ENCODE measurements around the gene CLDN25. TPM values are rescaled to one million over a fixed set of nuclear protein-coding genes. Genes with fewer than 3 reads are reported as not detected.

CLDN25 gene
- total and polyA plus RNA-seq, 2 of the 13 experiments (the other 11 are each of a cell fraction or from before 2014, with no cell fraction given) = not detected

- H3K27ac ChIP-seq (ENCODE audit: extremely low read length, insufficient read depth, low read length) = no peak overlapping the region
- BruUV-seq (replicated peaks) = no TSS peak
- POLR2A ChIA-PET = no interaction called here
- FAIRE-seq (no peak), DNase-seq (ENCODE audit: low spot score) (no peak), ATAC-seq (no peak)
- H3K4me2 ChIP-seq (ENCODE audit: low read depth, low read length) = no peak overlapping the region
- H3K4me1 ChIP-seq (ENCODE audit: insufficient read depth, low read length) = no peaks in the 10 kb centered on the region
- H3K9ac ChIP-seq (ENCODE audit: insufficient read depth, low read depth, low read length) = no peak overlapping the region
- H3K79me2 ChIP-seq (ENCODE audit: insufficient read depth, low read length) = no peaks in the 10 kb centered on the region
- H3K4me3 ChIP-seq (replicated peaks in 1 of 3; ENCODE audit: insufficient read depth in 1 of 3, low read depth in 2 of 3, low read length in 3 of 3) = no peak overlapping the region
- H3K36me3 ChIP-seq (replicated peaks in 1 of 2; ENCODE audit: control insufficient read depth in 1 of 2, insufficient read depth in 2 of 2, low read length in 2 of 2) = peaks cover 5 to 51% of the 10 kb centered on the region in 2 experiments
- CTCF ChIA-PET (ENCODE audit: low intra/inter-chr PET ratio, low total read pairs) = no interaction called here
- in situ Hi-C loops (cut with HindIII; ENCODE audit: extremely low pct_ligation_motif_present, low pct_unique_long_range_greater_than_20kb) (no loop called here), intact Hi-C loops (cut with micrococcal nuclease; ENCODE audit: unreplicated experiment) (no loop called here)
- no peaks in the 10 kb centered on the region for H3K9me3 ChIP-seq (ENCODE audit: low read length)
- 95% methylated on average over 2 of the region's 2 CpGs for WGBS (ENCODE audit: low lambda C conversion rate)
- no peaks in the 10 kb centered on the region for H3K27me3 ChIP-seq (ENCODE audit: control insufficient read depth in 1 of 2, insufficient read depth in 2 of 2, low read length in 2 of 2)
- H2AFZ ChIP-seq (ENCODE audit: low read length) = no peak overlapping the region
- no peaks in the 10 kb centered on the region for H4K20me1 ChIP-seq (ENCODE audit: insufficient read depth, low read length)
- TF ChIP-seq ZNF496 (CRISPR knock-in tag; IDR thresholded peaks at IDR 0.05; ENCODE audit: insufficient replicate concordance) (no peak), TOPORS (CRISPR knock-in tag; IDR thresholded peaks at IDR 0.05) (no peak), ZNF766 (CRISPR knock-in tag; IDR thresholded peaks at IDR 0.05; ENCODE audit: borderline replicate concordance) (no peak), CBX5 (CRISPR knock-in tag; IDR thresholded peaks at IDR 0.05; ENCODE audit: borderline replicate concordance) (no peak), ZNF30 (CRISPR knock-in tag; IDR thresholded peaks at IDR 0.05) (no peak), ZNF296 (CRISPR knock-in tag; conservative IDR thresholded peaks at IDR 0.05) (no peak), PCBP2 (optimal IDR thresholded peaks at IDR 0.05; ENCODE audit: low read depth, low read length, poor library complexity, severe bottlenecking) (no peak), ZSCAN31 (CRISPR knock-in tag; IDR thresholded peaks at IDR 0.05; ENCODE audit: low read depth) (no peak)
- TF ChIP-seq, protein P1, sequence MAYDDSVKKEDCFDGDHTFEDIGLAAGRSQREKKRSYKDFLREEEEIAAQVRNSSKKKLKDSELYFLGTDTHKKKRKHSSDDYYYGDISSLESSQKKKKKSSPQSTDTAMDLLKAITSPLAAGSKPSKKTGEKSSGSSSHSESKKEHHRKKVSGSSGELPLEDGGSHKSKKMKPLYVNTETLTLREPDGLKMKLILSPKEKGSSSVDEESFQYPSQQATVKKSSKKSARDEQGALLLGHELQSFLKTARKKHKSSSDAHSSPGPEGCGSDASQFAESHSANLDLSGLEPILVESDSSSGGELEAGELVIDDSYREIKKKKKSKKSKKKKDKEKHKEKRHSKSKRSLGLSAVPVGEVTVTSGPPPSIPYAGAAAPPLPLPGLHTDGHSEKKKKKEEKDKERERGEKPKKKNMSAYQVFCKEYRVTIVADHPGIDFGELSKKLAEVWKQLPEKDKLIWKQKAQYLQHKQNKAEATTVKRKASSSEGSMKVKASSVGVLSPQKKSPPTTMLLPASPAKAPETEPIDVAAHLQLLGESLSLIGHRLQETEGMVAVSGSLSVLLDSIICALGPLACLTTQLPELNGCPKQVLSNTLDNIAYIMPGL (CRISPR knock-in tag; IDR thresholded peaks at IDR 0.05; ENCODE audit: borderline replicate concordance in 1 of 2, low read depth in 1 of 2) = no peak
- TF ChIP-seq, protein P2, sequence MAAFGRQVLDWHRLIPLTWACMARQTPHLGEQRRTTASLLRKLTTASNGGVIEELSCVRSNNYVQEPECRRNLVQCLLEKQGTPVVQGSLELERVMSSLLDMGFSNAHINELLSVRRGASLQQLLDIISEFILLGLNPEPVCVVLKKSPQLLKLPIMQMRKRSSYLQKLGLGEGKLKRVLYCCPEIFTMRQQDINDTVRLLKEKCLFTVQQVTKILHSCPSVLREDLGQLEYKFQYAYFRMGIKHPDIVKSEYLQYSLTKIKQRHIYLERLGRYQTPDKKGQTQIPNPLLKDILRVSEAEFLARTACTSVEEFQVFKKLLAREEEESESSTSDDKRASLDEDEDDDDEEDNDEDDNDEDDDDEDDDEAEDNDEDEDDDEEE (CRISPR knock-in tag; IDR thresholded peaks at IDR 0.05) = no peak
- TF ChIP-seq, protein P3, sequence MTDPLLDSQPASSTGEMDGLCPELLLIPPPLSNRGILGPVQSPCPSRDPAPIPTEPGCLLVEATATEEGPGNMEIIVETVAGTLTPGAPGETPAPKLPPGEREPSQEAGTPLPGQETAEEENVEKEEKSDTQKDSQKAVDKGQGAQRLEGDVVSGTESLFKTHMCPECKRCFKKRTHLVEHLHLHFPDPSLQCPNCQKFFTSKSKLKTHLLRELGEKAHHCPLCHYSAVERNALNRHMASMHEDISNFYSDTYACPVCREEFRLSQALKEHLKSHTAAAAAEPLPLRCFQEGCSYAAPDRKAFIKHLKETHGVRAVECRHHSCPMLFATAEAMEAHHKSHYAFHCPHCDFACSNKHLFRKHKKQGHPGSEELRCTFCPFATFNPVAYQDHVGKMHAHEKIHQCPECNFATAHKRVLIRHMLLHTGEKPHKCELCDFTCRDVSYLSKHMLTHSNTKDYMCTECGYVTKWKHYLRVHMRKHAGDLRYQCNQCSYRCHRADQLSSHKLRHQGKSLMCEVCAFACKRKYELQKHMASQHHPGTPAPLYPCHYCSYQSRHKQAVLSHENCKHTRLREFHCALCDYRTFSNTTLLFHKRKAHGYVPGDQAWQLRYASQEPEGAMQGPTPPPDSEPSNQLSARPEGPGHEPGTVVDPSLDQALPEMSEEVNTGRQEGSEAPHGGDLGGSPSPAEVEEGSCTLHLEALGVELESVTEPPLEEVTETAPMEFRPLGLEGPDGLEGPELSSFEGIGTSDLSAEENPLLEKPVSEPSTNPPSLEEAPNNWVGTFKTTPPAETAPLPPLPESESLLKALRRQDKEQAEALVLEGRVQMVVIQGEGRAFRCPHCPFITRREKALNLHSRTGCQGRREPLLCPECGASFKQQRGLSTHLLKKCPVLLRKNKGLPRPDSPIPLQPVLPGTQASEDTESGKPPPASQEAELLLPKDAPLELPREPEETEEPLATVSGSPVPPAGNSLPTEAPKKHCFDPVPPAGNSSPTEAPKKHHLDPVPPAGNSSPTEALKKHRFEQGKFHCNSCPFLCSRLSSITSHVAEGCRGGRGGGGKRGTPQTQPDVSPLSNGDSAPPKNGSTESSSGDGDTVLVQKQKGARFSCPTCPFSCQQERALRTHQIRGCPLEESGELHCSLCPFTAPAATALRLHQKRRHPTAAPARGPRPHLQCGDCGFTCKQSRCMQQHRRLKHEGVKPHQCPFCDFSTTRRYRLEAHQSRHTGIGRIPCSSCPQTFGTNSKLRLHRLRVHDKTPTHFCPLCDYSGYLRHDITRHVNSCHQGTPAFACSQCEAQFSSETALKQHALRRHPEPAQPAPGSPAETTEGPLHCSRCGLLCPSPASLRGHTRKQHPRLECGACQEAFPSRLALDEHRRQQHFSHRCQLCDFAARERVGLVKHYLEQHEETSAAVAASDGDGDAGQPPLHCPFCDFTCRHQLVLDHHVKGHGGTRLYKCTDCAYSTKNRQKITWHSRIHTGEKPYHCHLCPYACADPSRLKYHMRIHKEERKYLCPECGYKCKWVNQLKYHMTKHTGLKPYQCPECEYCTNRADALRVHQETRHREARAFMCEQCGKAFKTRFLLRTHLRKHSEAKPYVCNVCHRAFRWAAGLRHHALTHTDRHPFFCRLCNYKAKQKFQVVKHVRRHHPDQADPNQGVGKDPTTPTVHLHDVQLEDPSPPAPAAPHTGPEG (CRISPR knock-in tag; IDR thresholded peaks at IDR 0.05) = no peak
Observed at GRCh38 chr11:113829751-113830150, 50.2 kb downstream of the CLDN25 start.
